ENCODE data around the gene HBEGF.

The HBEGF gene

DNA sequence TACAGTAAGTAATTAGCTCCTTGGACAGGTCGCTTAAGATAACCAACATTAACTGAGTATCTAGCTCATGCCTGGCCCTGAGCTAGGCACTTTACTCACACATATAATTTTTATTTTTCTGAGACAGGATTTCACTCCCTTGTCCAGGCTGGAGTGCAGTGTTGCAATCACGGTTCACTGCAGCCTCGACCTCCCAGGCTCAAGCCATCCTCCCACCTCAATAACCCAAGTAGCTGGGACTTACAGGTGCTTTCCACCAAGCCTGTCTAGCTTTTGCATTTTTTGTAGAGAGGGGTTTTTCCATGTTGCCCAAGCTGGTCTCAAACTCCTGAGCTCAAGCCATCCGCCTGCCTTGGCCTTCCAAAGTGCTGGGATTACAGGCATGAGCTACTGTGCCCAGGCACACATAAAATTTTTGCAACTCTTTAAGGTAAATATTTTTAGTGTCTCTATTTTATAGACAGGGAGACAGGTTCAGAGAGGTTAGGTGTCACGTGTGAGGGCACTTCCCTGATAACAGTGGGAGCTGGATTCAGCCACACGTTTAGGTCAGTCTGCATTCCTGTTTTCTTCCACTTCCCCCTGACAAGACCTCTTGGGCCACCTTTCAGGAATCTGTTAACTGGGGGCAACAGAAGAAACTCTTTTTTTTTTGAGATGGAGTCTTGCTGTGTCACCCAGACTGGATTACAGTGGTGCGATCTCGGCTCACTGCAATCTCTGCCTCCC, 18.2 kb downstream of the HBEGF start:
- Mint-ChIP-seq H3K27me3 (no peaks in the 10 kb centered on the region), H3K9me3 (no peaks in the 10 kb centered on the region), H3K36me3 (no peaks in the 10 kb centered on the region), H3K27ac (no peak overlapping the region), H3K4me1 (peaks cover 14% of the 10 kb centered on the region), H3K4me3 (no peak overlapping the region)

DNA sequence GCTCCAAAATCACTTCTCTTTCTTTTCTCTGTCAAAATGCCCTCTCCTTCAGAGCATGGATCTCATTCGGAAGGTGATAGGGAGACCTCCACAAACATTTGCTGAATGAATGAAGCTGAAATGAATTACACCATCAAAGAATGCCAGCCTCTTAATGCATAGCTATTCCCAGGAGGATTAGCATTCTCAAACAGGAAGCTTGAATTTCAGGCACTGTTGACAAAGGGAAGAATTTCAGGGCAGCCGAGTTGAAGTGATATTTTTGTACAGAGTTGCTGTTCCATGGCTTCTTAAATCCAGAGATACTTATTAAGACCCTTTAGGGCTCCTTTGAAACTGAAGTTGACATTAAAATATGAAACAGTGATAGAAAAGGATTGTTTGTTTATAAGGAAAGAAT, 18.8 kb downstream of the HBEGF start:
- Mint-ChIP-seq H3K36me3 (no peaks in the 10 kb centered on the region), H3K27ac (no peak overlapping the region), H3K4me1 (peaks cover 14% of the 10 kb centered on the region), H3K27me3 (no peaks in the 10 kb centered on the region), H3K9me3 (no peaks in the 10 kb centered on the region), H3K4me3 (no peak overlapping the region)

DNA sequence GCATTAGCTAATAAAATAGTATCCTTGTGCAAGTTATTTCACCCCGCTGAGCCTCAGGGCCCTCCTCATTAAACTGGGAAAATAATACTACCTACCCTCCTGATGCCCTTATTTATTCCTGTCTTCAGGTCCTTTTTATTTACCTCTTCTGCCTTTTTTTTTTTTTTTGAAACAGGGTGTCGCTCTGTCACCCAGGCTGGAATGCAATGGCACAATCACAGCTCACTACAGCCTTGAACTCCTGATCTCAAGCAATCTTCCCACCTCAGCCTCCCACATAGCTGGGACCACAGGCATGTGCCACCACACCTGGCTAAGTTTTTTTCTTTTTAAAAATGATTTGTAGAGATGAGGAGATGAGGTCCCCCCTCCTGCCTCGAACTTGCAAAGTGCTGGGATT, 20.9 kb downstream of the HBEGF start:
- Mint-ChIP-seq H3K4me3 (no peak overlapping the region), H3K9me3 (no peaks in the 10 kb centered on the region), H3K27me3 (no peaks in the 10 kb centered on the region), H3K4me1 (peaks cover 14% of the 10 kb centered on the region), H3K36me3 (no peaks in the 10 kb centered on the region), H3K27ac (no peak overlapping the region)

DNA sequence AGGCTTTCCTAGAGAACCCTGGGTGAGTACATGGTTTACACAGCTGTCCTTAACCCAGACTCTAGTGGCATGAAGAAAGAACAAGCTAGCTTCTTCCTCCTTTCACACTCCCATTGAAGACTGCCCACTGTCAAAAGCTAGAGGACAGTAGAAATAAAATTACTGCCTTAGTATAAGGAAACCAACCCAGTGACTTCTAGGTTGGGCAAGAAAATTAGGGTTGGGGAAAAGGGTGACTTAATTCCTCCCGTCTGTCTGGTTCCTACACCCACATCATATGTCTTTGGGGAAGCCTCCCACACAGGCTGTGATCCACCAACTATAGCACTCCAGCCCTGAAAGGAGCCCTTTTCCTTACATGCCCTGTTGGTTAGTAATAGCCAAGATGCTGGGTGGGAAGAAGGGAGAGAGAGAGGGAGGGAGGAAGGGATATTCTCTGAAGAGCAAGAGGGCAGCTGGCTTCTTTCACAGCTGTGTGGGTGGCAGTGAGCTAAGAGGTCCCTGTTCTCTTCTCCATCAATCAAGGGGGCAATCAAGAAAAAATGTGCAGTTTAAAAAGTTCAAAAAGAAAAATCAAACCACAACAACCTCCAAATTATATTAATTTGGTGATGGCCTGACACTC, 21.7 kb downstream of the HBEGF start:
- Mint-ChIP-seq H3K9me3 (no peaks in the 10 kb centered on the region), H3K27me3 (no peaks in the 10 kb centered on the region), H3K27ac (no peak overlapping the region), H3K4me1 (peaks cover 14% of the 10 kb centered on the region), H3K36me3 (no peaks in the 10 kb centered on the region), H3K4me3 (no peak overlapping the region)

DNA sequence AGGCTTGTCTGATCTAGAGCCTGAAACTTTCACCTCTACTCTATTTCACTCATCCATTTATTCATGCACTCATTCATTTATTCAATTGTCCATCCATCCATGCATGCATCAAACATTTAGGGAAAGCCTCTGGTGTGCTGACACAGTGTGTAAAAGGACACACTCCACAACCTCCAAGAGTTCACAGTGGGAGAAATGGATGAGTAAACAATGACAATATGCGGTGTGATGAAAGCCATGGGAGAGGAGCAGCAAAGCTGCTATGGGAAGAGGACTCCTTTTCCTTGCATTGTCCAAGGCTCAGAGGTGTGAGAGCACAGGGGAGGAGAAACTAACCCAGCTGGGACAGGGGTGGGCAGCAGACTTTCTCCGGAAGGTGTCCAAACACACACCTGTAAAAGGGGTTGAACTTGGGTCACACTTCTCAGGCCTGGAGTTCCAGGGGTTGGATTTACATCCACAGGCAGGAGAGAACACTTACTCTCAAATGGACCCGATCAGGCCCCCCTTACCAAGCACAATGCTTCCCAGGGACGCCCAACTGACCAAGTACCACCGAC, 22.3 kb downstream of the HBEGF start:
- no peak overlapping the region for H3K4me3 Mint-ChIP-seq
- H3K36me3 Mint-ChIP-seq, result no peaks in the 10 kb centered on the region

DNA sequence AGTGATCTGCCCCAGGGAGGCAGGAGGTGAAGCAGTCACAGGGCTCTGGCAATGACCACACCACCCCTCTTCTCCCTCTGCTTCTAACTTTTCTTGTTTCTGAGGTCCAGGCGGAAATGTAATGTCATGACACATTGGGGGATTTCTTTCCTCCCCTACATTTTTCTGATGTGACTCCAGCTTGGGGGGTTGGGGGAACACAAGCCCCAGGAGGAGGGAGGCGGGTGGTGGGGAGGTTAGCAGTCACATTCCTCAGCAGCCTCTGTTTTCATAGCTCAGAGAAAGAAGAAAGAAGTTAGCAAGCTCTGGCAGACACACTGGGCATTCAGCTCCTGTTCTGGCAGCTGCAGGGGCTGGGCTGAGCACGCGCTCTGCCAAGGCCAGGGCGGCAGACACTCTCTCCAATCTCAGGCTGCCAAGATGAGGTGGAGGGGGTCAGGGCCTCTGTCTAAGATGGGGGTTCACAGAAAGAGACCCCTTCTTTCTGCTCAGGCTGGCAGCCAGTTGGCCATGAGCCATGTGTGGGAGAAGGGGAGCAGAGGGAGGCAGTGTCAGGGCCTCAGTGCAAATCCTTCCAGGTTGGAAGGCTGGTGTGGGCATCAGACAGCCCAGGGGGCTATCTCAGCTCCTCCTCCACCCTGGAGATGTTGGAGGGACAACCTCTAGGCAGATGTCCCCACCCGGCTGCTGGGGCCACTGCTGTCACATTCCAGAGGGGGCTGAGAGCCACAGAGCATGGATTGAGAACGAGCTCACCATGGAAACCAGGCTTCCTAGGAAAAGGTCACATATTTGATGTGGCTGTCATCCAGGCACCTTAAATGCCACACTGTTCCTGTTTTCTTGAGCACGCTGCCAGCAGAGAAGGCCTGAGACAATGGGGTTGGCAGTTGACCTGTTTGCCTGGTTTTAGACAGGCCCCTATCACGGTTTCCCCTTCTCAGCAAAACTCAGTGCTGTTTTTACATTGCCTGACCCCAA, 23.4 kb downstream of the HBEGF start:
- Mint-ChIP-seq H3K9me3 (no peaks in the 10 kb centered on the region), H3K4me3 (no peak overlapping the region), H3K27me3 (no peaks in the 10 kb centered on the region), H3K27ac (no peak overlapping the region), H3K4me1 (peaks cover 14% of the 10 kb centered on the region), H3K36me3 (no peaks in the 10 kb centered on the region)

More for the DNA sequence above, 22.3 kb downstream of the HBEGF start:
- H3K4me1 Mint-ChIP-seq, result peaks cover 14% of the 10 kb centered on the region
- H3K27ac Mint-ChIP-seq, result no peak overlapping the region
- H3K9me3 Mint-ChIP-seq, result no peaks in the 10 kb centered on the region
- H3K27me3 Mint-ChIP-seq, result no peaks in the 10 kb centered on the region

DNA sequence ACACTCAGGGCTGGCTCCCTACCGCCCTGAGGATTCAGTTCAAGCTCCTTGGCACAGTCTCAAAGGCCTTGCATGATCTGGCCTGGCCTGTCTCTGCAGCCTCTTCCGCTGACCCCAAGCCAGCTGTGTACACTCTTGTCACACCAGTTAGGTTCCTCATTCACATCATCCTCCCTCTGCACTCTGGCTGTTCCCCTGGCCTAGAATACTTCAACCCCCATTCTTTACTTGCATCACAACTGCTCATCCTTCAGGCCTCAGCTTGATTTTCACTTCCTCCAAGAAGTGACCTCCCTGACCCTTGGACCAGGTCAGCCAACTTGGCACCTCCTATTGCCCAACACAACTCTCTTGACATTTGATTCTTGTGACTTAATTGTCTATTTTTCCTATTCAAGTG, 24.6 kb downstream of the HBEGF start:
- no peak overlapping the region for H3K4me3 Mint-ChIP-seq
- no peaks in the 10 kb centered on the region for H3K9me3 Mint-ChIP-seq
- H3K27ac Mint-ChIP-seq, result no peak overlapping the region
- H3K4me1 Mint-ChIP-seq, result peaks cover 14% of the 10 kb centered on the region
- no peaks in the 10 kb centered on the region for H3K27me3 Mint-ChIP-seq
- no peaks in the 10 kb centered on the region for H3K36me3 Mint-ChIP-seq

DNA sequence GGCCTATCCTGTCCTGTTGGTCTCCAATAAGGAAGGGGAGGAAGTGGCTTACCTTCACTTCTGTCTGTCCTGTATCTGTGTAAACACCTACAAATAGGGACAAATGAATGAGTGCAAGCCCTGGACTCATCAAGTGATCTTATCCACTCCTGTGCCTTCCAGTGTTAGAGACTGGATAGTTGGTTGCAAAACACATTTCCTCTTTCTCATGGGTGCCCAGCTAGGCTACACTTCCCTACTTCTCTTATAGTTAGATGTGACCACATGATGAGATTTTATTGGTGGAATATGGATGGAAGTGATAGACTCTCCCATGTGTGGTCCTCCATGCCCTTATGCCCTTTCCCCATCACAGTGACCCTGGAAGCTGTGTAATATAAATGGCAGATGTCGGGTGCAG, 26.6 kb downstream of the HBEGF start:
- Mint-ChIP-seq H3K4me3 (no peak overlapping the region), H3K27ac (no peak overlapping the region), H3K4me1 (peaks cover 8% of the 10 kb centered on the region), H3K36me3 (no peaks in the 10 kb centered on the region), H3K27me3 (no peaks in the 10 kb centered on the region), H3K9me3 (no peaks in the 10 kb centered on the region)

DNA sequence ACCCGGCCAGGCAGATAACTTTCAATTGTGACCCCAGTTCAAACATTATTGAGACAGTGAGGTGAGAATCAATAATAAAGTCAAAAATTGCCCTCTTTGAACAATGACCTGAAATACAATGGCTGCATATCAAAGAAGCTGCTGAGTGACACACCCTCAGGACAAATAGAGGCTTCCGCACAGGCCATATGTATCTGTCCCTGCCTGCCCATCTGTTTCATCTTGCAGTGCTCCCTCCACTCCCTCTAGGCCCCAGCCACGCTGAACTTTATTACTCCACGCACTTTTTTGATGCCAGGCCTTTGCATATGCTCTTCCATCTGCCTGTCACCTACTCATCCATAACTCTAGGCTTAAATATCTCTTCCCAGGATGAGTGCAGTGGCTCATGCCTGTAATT, 27.6 kb downstream of the HBEGF start:
- no peak overlapping the region for H3K4me3 Mint-ChIP-seq
- H3K27ac Mint-ChIP-seq, result no peak overlapping the region
- H3K27me3 Mint-ChIP-seq, result no peaks in the 10 kb centered on the region
- no peaks in the 10 kb centered on the region for H3K4me1 Mint-ChIP-seq
- H3K36me3 Mint-ChIP-seq, result no peaks in the 10 kb centered on the region
- H3K9me3 Mint-ChIP-seq, result no peaks in the 10 kb centered on the region

DNA sequence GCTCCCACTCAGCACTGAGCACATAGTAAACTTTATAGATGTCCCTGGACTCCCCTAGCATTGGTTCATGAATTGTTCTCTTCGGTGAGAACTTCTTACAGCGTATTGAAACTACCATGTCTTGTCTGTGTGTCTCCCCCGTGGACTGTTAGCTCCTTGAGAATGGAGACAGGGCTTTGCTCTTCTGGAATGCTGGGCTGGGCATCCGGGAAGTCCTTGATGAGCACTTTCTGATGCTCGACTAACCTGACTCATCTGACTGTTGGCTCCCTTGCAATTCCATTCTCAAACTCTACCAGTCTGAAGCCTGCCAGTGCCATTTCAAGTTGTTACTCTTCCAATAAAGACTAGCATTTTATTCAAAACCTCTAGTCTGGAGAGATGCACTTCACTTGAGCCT, 28.5 kb downstream of the HBEGF start:
- Mint-ChIP-seq H3K36me3 (no peaks in the 10 kb centered on the region), H3K9me3 (no peaks in the 10 kb centered on the region), H3K4me1 (no peaks in the 10 kb centered on the region), H3K4me3 (no peak overlapping the region), H3K27ac (no peak overlapping the region), H3K27me3 (no peaks in the 10 kb centered on the region)

DNA sequence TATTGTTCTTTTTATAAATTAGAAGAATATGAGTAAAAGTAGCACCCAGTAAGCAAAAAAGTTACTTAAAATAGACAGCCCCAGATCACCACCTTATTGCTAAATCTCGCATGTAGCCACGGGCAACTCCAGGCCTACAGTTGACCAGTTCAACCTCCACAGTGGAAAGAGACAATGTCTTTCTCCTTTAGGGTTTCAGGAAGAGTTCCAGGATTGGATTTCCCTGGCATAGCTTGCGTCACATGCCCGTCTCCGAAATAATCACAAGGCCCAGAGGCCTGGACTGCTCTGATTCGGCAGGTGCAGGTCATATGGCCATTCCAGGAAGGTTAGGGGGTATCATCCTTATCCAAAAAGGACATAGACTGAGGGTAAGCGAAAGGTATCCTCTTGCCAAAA, 33.6 kb downstream of the HBEGF start:
- H3K9me3 Mint-ChIP-seq, result no peaks in the 10 kb centered on the region
- no peak overlapping the region for H3K4me3 Mint-ChIP-seq
- no peaks in the 10 kb centered on the region for H3K36me3 Mint-ChIP-seq
- no peaks in the 10 kb centered on the region for H3K4me1 Mint-ChIP-seq
- H3K27me3 Mint-ChIP-seq, result no peaks in the 10 kb centered on the region
- H3K27ac Mint-ChIP-seq, result no peak overlapping the region

DNA sequence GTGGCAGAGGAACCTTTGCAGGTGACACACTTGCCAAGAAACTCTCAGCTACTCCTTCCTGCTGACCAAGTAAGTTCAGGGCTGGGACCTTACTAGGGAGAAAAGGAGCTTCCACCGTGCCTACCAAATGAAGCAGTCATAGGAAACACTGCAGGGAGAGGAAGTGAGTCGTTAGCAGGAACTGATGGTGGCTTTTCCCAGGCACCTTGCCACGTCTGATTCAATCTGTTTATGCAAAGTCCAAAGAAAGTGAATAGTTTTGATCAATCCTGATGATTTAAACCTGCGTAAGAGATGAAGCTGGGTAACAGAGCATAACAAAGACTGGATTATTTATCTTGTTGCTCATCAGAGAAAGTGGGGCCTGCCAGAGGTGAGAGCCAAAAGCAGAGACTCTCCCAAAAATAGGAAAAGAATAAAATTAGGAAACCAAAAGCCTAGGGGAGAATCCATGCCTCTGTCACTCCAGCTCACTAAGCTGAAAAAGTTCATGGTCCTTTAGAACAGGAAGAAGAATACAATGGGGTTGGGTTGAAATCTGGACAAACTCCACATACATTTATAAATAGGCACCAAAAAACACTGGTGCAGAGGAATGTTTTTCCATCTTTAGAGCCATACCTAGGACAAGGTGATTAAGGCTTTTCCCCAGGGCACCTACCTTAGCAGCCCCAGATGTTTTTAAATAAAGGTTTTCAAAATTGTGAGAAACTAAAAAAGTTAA, 34.2 kb downstream of the HBEGF start:
- Mint-ChIP-seq H3K4me3 (no peak overlapping the region), H3K36me3 (no peaks in the 10 kb centered on the region), H3K27ac (no peak overlapping the region), H3K27me3 (no peaks in the 10 kb centered on the region), H3K4me1 (no peaks in the 10 kb centered on the region), H3K9me3 (no peaks in the 10 kb centered on the region)

DNA sequence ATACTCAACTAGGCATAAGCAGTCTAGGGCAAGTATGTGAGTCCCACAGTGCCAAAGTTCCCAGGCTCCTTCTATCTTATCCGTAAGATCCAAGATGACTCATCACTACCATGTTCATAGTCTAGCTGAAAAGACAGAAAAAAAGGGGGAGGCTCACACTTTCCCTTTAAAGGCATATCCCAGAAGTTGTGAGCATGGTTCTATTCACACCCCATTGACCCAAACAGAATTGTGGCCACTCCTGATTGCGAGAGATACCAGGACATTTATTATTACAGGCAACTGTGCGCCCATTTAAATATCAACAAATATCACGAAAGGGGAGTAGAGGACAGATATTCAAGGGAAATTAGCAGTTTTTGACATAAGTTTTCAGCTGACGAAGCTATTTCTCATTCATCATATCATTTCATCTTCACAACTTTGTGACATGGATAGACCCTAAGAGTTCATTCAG, 35.4 kb downstream of the HBEGF start:
- H3K27ac Mint-ChIP-seq, result no peak overlapping the region
- no peak overlapping the region for H3K4me3 Mint-ChIP-seq
- H3K4me1 Mint-ChIP-seq, result no peaks in the 10 kb centered on the region
- peaks cover 1% of the 10 kb centered on the region for H3K27me3 Mint-ChIP-seq
- H3K9me3 Mint-ChIP-seq, result no peaks in the 10 kb centered on the region
- no peaks in the 10 kb centered on the region for H3K36me3 Mint-ChIP-seq

DNA sequence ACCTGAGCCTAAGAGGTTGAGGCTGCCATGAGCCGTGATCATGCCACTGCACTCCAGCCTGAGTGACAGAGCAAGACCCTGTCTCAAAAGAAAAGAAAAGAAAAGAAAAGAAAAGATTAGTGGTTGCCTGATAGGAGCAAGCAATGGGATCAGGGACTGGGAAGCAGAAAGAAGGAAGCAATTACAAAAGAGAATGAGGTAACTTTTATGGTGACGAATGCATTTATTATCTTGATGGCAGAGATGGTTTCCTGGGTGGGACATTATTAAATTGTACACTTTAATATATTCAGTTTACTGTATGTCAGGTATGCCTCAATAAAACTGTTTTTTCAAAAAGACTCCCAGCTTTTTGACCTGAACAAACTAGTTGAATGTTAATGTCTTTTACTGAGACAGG, 36.0 kb downstream of the HBEGF start:
- H3K4me1 Mint-ChIP-seq, result no peaks in the 10 kb centered on the region
- H3K4me3 Mint-ChIP-seq, result no peak overlapping the region
- H3K9me3 Mint-ChIP-seq, result no peaks in the 10 kb centered on the region
- no peak overlapping the region for H3K27ac Mint-ChIP-seq
- H3K27me3 Mint-ChIP-seq, result peaks cover 1% of the 10 kb centered on the region
- no peaks in the 10 kb centered on the region for H3K36me3 Mint-ChIP-seq

DNA sequence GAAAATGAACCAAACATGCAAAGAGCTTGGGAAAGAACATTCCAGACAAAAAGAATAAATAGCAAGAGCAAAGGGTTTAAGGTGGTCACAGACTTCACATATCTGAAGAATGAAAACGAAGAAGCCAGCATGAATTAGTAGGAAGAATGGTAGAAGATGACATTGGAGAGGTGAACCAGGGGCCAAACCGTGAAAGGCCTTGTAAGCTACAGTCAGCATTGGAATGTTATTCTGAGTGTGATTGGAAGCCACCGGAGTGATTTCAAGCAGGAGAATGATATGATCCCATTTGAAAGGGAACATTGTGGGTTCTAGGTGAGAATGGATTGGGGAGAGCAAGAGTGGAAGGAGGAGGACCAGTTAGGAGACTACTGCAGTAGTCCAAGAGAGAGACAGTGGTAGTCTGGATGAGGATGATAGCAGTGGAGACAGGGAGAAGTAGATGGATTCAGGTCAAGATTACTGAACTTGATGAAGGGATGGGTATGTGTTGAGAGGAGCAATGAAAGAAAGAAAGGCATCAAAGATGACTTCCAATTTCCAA, 36.6 kb downstream of the HBEGF start:
- Mint-ChIP-seq H3K27me3 (peaks cover 1% of the 10 kb centered on the region), H3K4me3 (no peak overlapping the region), H3K4me1 (no peaks in the 10 kb centered on the region), H3K9me3 (no peaks in the 10 kb centered on the region), H3K27ac (no peak overlapping the region), H3K36me3 (no peaks in the 10 kb centered on the region)
